ENCODE data around the gene KCNMA1. TPM values are rescaled to one million over a fixed set of nuclear protein-coding genes. Genes with fewer than 3 reads are reported as not detected.

Gene KCNMA1
- total and polyA plus RNA-seq, 9 of the 15 experiments (the other 6 are each of a cell fraction or from before 2014, with no cell fraction given): 0.01 to 0.95 (median 0.15) TPM; not detected in 4

- Histone ChIP-seq H3K4me1 (replicated peaks in 1 of 2; ENCODE audit: control insufficient read depth in 2 of 2, insufficient read depth in 2 of 2, low read length in 2 of 2) (no peaks in the 10 kb centered on the region), H3K4me2 (ENCODE audit: insufficient read depth, low read length) (no peak overlapping the region), H3K9ac (ENCODE audit: insufficient read depth in 1 of 2, low read depth in 2 of 2, low read length in 2 of 2) (no peak overlapping the region), H3K9me3 (replicated peaks; ENCODE audit: control insufficient read depth, insufficient read depth, low read depth, low read length) (no peaks in the 10 kb centered on the region), H4K20me1 (replicated peaks; ENCODE audit: control insufficient read depth, insufficient read depth, low read length) (no peaks in the 10 kb centered on the region), H3K4me3 (no peak overlapping the region), H2AFZ (ENCODE audit: low read depth, low read length) (no peak overlapping the region), H3K9me1 (ENCODE audit: control insufficient read depth, insufficient read depth, low read length) (no peaks in the 10 kb centered on the region), H3K79me2 (ENCODE audit: control insufficient read depth, insufficient read depth, low read length) (no peaks in the 10 kb centered on the region), H3K27ac (ENCODE audit: extremely low read depth, low read depth, low read length) (no peak overlapping the region), H3K36me3 (ENCODE audit: control insufficient read depth, insufficient read depth, low read length) (no peaks in the 10 kb centered on the region), H3K27me3 (ENCODE audit: control insufficient read depth in 2 of 2, insufficient read depth in 2 of 2, low read length in 2 of 2) (no peaks in the 10 kb centered on the region)
- WGBS (ENCODE audit: insufficient coverage, low coverage, missing lambda C conversion rate): under 1% methylated on average over 4 of the region's 4 CpGs
- ChIA-PET CTCF (ENCODE audit: low intra/inter-chr PET ratio) (no interaction called here), POLR2A (no interaction called here)
- no TSS peak for BruUV-seq (replicated peaks)
- no peak for FAIRE-seq
- in situ Hi-C loops (cut with MboI) (no loop called here), intact Hi-C loops (cut with micrococcal nuclease) (no loop called here)
- ATAC-seq: no peak
- TF ChIP-seq CEBPG (CRISPR knock-in tag; IDR thresholded peaks at IDR 0.05) (no peak), CEBPG (tag; conservative IDR thresholded peaks at IDR 0.05 in 1 of 2, IDR thresholded peaks at IDR 0.05 in 1 of 2) (peak; percentile 25 to 79; a peak in 2 of 4 replicates), CEBPB (tag; IDR thresholded peaks at IDR 0.05) (peak; percentile 55), ZBTB43 (CRISPR knock-in tag; IDR thresholded peaks at IDR 0.05) (no peak)
- DNase-seq (ENCODE audit: extremely low read depth in 1 of 4, low spot score in 3 of 4): no peak
Observed at GRCh38 chr10:77038407-77038806, 599.2 kb downstream of the KCNMA1 start.
